Activated CD8-positive, alpha-beta T cell treated with anti-CD3 and anti-CD28 coated beads for 36 hours (primary cell): ENCODE results near the gene MTF2. TPM values are rescaled to one million over a fixed set of nuclear protein-coding genes. Genes with fewer than 3 reads are reported as not detected.
A peak's percentile ranks its signal among the peaks of the same experiment; 100 is the strongest.

Experiments used
- ATAC-seq: fragments of 200-7000 bp; cut with Tn5 transposase; one replicate; pipeline ENCODE4 v1.10.0; 2021; ENCODE audit warnings: mild to moderate bottlenecking, moderate library complexity
- CTCF ChIA-PET: fragments of 350-600 bp; sonication (Branson Sonifier 250); formaldehyde crosslinking; loops from one replicate; lab custom pipeline; 2021; ENCODE audit warnings: antibody characterized with exemption; lab: Charles Lee
- POLR2A ChIA-PET: fragments of 350-600 bp; sonication (Branson Sonifier 250); formaldehyde crosslinking; loops from one replicate; lab custom pipeline; 2021; ENCODE audit warnings: antibody characterized with exemption; lab: Charles Lee
- DNase-seq: peaks from one replicate; pipeline ENCODE4 v3.0.0-alpha.2; 2020
- H3K27ac Mint-ChIP-seq: one replicate; pipeline ENCODE4 v1.8.0; 2021; ENCODE audit warnings: mild to moderate bottlenecking, mixed read lengths
- H3K27me3 Mint-ChIP-seq: one replicate; pipeline ENCODE4 v1.8.0; 2021; ENCODE audit warnings: mixed read lengths
- H3K36me3 Mint-ChIP-seq: one replicate; pipeline ENCODE4 v1.8.0; 2021; ENCODE audit warnings: low read depth, mixed read lengths
- H3K4me1 Mint-ChIP-seq: one replicate; pipeline ENCODE4 v1.8.0; 2021; ENCODE audit warnings: low read depth, mixed read lengths
- H3K4me3 Mint-ChIP-seq: one replicate; pipeline ENCODE4 v1.8.0; 2021; ENCODE audit warnings: mild to moderate bottlenecking, moderate library complexity, mixed read lengths
- H3K9me3 Mint-ChIP-seq: one replicate; pipeline ENCODE4 v1.8.0; 2021; ENCODE audit warnings: mixed read lengths
- CTCF ChIP-seq: fragments of 200-600 bp; IDR thresholded peaks from one replicate; pipeline ENCODE4 v1.8.0; 2022; ENCODE audit warnings: antibody characterized with exemption, mild to moderate bottlenecking
- intact Hi-C: fragments of 100-400 bp; cut with micrococcal nuclease; formaldehyde crosslinking; loops from one replicate; pipeline ENCODE4 v1.10.0; 2022
- total RNA-seq, 2 experiments: library from RNA; stranded (reverse); gene quantifications; one replicate each; pipeline ENCODE4 v1.2.3, GENCODE V29; 2021

Gene MTF2
- total RNA-seq, 2 experiments from 2014 or later, result 65.0 to 70.9 TPM

GRCh38 chr1:93061895-93062792 lies 16.9 kb upstream of the MTF2 start:
- ATAC-seq, result peak; percentile 91
- H3K4me3 Mint-ChIP-seq, result no peak overlapping the region

GRCh38 chr1:93076268-93076667 lies 2.8 kb upstream of the MTF2 start:
- no peak for DNase-seq
- ATAC-seq, result no peak
- CTCF ChIA-PET, result interaction anchor here (1.2 kb wide), 1 partner anchor 14 kb away, joined by 3 read pairs; no protein-coding TSS in a partner anchor
- POLR2A ChIA-PET, result no interaction called here
- Mint-ChIP-seq H3K27me3 (no peaks in the 10 kb centered on the region), H3K9me3 (no peaks in the 10 kb centered on the region), H3K4me3 (no peak overlapping the region), H3K36me3 (peaks cover 1% of the 10 kb centered on the region), H3K4me1 (peaks cover 17% of the 10 kb centered on the region), H3K27ac (no peak overlapping the region)
- TF ChIP-seq CTCF, result no peak
- intact Hi-C loops, result no loop called here

More at GRCh38 chr1:93061895-93062792, 16.9 kb upstream of the MTF2 start:
- TF ChIP-seq CTCF, result peak; percentile 49
- intact Hi-C loops, result loop anchor here (1.0 kb wide), 1 partner anchor 41 kb away; no protein-coding TSS in a partner anchor
- Mint-ChIP-seq H3K36me3 (no peaks in the 10 kb centered on the region), H3K4me1 (peaks cover 3% of the 10 kb centered on the region), H3K27me3 (peaks cover 4% of the 10 kb centered on the region), H3K27ac (no peak overlapping the region), H3K9me3 (no peaks in the 10 kb centered on the region)
- POLR2A ChIA-PET, result interaction anchor here (0.8 to 1.6 kb wide), 3 partner anchors 17 to 49 kb away, joined by 3 to 11 read pairs (median 3); partner anchors contain the start of gene MTF2
- CTCF ChIA-PET, result interaction anchor here (0.7 to 5.7 kb wide), 43 partner anchors 8 to 271 kb away, joined by 3 to 96 read pairs (median 5); partner anchors contain the start of gene DIPK1A
- peak; percentile 71 for DNase-seq

DNA sequence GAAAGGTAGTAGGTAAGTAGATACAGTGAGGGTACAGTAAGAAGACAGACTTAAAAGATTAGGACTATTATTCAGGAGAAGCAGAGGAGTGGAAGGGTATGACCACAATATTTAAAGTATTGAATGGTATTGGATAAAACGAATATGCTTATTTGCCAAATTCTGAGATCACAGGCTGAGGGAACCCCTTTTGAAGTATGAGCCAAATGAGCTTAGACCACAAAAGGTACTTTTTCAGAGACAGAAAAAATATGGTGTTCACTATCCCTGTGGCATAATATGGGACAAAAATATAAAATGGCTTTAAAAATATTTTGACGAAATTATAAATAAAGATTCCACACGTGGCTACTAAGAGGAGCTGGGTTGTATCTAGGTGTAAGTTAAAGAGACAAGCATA lies 880 bp upstream of the MTF2 start:
- Mint-ChIP-seq H3K27me3 (no peaks in the 10 kb centered on the region), H3K27ac (peak overlapping the region; percentile 97), H3K36me3 (peaks cover 10% of the 10 kb centered on the region), H3K9me3 (no peaks in the 10 kb centered on the region), H3K4me3 (peak overlapping the region; percentile 99), H3K4me1 (peaks cover 24% of the 10 kb centered on the region)
- DNase-seq (no peak), ATAC-seq (no peak)
- intact Hi-C loops, result no loop called here
- CTCF ChIA-PET, result interaction anchor here (0.7 to 3.2 kb wide), 11 partner anchors 8 to 246 kb away, joined by 3 to 14 read pairs (median 4); partner anchors contain the start of gene RPL5
- no peak for TF ChIP-seq CTCF
- POLR2A ChIA-PET, result interaction anchor here (0.5 to 2.1 kb wide), 30 partner anchors 8 to 541 kb away, joined by 3 to 11 read pairs (median 4); partner anchors contain the start of genes DIPK1A and RPL5

- peak overlapping the region; percentile 97 for H3K27ac Mint-ChIP-seq
- H3K4me3 Mint-ChIP-seq, result peak overlapping the region; percentile 99
- POLR2A ChIA-PET, result interaction anchor here (0.5 to 2.1 kb wide), 31 partner anchors 8 to 541 kb away, joined by 3 to 11 read pairs (median 4); partner anchors contain the start of genes DIPK1A and RPL5
- H3K27me3 Mint-ChIP-seq, result no peaks in the 10 kb centered on the region
- peaks cover 2% of the 10 kb centered on the region for H3K9me3 Mint-ChIP-seq
- ATAC-seq (no peak), DNase-seq (no peak)
- CTCF ChIA-PET, result interaction anchor here (0.6 to 3.2 kb wide), 12 partner anchors 9 to 247 kb away, joined by 3 to 14 read pairs (median 4); partner anchors contain the start of gene RPL5
- H3K36me3 Mint-ChIP-seq, result peaks cover 14% of the 10 kb centered on the region
- intact Hi-C loops, result no loop called here
- H3K4me1 Mint-ChIP-seq, result peaks cover 28% of the 10 kb centered on the region
- no peak for TF ChIP-seq CTCF
Measured at GRCh38 chr1:93078638-93078985, 471 bp upstream of the MTF2 start.
